ENCODE data around the gene TNS3.

TNS3 gene

DNA sequence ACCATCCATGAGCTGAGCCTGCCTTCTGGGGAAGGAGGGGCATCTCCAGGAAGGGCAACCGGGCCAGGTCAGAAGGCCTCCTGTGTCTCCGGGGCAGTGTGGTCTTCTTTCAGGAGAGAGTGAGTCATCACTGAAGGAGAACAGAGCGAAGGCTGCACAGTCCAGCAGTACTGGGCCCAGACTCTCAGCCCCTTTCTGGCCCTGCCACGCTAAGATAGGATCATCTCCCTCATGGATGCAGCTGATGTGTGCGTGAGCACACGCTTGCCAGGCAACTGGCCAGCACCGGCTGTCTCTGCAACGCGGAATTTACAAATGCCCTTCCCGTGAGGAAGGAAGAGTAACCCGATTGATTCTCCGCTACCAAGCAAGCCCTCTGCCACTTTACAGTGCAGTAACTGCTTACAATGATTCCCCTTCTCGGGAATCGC lies 328.2 kb downstream of the TNS3 start:
- TF ChIP-seq, protein P1, sequence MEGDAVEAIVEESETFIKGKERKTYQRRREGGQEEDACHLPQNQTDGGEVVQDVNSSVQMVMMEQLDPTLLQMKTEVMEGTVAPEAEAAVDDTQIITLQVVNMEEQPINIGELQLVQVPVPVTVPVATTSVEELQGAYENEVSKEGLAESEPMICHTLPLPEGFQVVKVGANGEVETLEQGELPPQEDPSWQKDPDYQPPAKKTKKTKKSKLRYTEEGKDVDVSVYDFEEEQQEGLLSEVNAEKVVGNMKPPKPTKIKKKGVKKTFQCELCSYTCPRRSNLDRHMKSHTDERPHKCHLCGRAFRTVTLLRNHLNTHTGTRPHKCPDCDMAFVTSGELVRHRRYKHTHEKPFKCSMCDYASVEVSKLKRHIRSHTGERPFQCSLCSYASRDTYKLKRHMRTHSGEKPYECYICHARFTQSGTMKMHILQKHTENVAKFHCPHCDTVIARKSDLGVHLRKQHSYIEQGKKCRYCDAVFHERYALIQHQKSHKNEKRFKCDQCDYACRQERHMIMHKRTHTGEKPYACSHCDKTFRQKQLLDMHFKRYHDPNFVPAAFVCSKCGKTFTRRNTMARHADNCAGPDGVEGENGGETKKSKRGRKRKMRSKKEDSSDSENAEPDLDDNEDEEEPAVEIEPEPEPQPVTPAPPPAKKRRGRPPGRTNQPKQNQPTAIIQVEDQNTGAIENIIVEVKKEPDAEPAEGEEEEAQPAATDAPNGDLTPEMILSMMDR (IDR thresholded peaks at IDR 0.05; ENCODE audit: insufficient read depth, missing control alignments) = no peak
- FAIRE-seq (no peak), DNase-seq (ENCODE audit: insufficient read length, low spot score) (no peak)

DNA sequence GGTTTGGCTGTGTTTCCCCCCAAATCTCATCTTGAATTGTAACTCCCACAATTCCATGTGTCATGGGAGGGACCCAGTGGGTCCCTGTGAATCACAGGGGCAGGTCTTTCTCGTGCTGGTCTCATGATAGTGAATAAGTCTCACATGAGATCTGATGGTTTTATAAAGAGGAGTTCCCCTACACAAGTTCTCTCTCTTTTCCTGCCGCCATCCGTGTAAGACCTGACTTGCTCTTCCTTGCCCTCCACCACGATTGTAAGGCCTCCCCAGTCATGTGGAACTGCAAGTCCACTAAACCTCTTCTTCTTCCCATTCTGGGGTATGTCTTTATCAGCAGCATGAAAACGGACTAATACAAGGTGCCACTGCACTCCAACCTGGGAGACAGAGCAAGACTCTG lies 329.2 kb downstream of the TNS3 start:
- DNase-seq (ENCODE audit: insufficient read length, low spot score) (no peak), FAIRE-seq (no peak)
- TF ChIP-seq, protein P1 (IDR thresholded peaks at IDR 0.05; ENCODE audit: insufficient read depth, missing control alignments) = no peak

DNA sequence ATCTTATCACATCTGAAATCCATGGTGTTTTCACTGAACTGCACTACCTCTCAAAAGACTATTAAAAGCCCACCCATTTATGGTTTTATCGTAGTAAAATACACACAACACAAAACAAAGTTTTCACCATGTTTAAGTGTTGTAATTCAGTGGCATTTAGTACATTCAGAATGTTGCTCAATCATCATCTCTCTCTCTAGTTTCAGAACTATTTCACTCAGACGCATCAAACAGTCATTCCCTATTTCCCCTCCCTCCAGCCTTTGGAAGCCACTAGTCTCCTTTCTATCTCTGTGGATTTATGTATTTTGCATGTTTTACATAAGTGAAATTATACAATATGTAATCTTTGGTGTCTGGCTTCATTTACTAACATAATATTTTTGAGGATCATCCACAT lies 332.6 kb downstream of the TNS3 start:
- TF ChIP-seq, protein P1 (IDR thresholded peaks at IDR 0.05; ENCODE audit: insufficient read depth, missing control alignments) = no peak
- no peak for FAIRE-seq
- no peak for DNase-seq (ENCODE audit: insufficient read length, low spot score)

DNA sequence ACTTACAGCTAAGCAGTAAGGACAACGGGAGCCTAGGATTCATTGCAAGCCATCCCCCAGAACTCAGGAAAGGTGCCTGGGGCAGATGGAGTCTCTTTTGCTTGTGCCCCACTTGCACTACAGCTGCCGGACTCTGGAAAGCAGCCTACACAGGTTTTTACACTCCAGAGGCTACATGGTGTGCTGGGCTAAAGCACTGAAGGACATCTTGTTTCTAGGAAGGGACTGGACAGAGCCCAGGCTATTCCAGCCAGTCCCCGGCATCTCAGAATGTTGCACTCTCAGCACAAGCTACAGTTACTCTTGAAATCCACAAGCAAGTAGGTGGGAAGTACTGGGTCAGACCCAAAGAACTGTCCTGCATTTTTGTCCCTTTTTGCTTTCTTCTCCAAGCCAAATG lies 333.1 kb downstream of the TNS3 start:
- no peak for FAIRE-seq
- TF ChIP-seq, protein P1 (IDR thresholded peaks at IDR 0.05; ENCODE audit: insufficient read depth, missing control alignments) = no peak
- no peak for DNase-seq (ENCODE audit: insufficient read length, low spot score)

GRCh38 chr7:47247132-47247531 lies 334.8 kb downstream of the TNS3 start:
- FAIRE-seq = no peak
- DNase-seq (ENCODE audit: insufficient read length, low spot score) = no peak
- TF ChIP-seq, protein P1 (IDR thresholded peaks at IDR 0.05; ENCODE audit: insufficient read depth, missing control alignments) = no peak

- no peak for DNase-seq (ENCODE audit: insufficient read length, low spot score)
- TF ChIP-seq, protein P1 (IDR thresholded peaks at IDR 0.05; ENCODE audit: insufficient read depth, missing control alignments) = no peak
- no peak for FAIRE-seq
Observed at GRCh38 chr7:47244692-47245091, 337.2 kb downstream of the TNS3 start.

DNA sequence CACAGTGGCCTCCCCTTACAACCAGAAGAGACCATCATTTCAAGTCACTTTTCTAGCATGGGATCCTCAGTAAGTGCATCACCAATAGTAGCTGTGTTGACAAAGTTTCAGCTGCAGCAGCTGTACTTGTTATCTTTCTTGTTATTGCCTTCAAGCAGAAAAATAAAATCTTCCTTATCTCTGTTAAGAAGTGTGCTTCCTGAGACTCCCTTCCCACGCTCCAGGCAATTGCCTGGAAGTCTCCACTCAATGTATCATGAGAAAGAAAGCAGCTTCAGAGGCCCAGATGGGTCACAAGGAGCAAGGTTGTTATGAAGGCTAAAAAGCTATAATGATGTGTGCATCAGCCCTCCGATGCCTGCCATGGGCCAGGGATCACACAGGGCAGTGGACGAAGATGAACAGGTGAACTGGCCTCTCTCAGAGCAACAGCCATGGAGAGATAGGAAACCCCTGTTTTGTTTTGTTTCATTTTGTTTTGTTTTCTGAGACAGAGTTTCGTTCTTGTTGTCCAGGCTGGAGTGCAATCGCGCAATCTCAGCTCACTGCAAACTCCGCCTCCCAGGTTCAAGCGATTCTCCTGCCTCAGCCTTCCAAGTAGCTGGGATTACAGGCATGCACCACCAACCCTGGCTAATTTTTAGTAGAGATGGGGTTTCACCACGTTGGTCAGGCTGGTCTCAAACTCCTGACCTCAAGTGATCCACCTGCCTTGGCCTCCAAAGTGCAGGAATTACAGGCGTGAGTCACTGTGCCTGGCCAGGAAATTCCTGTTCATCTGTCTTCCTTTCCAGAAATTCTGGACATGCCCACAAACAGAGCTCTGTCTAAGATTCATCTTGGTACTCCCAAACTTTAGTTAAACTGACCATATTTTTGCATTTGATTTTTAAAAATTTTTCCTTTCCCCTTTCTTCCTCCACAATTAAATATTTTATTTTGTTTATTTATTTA lies 340.5 kb downstream of the TNS3 start:
- TF ChIP-seq, protein P1 (IDR thresholded peaks at IDR 0.05; ENCODE audit: insufficient read depth, missing control alignments) = no peak
- FAIRE-seq (no peak), DNase-seq (ENCODE audit: insufficient read length, low spot score) (no peak)

Data from D721Med (cell line).